NCI-H2081 (cell line): ENCODE results near the gene PARD3B.
A peak's percentile ranks its signal among the peaks of the same experiment; 100 is the strongest.

Experiments used
- DNase-seq, 2 experiments: peaks; one replicate each; lab custom pipeline; 2025; lab: John Stamatoyannopoulos, UW

Gene PARD3B

DNA sequence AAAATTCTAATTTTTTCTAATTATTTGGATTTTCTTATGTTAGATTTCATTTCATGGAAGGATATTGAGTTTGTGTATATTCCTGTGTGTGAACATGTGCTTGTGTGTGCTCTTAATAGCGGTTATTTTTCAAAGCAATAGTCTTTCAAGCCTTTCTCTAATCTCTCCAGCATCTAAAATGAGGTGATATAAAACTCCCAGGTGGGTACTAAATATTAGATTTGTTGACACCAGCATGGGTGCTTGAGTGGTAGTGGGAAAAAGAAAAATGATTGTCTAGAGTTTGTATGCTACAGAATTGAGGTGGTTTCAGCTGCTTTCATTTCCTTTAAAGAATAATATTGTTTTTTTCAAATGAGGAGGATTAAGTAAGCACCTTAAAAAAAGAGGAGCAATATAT is 296.8 kb downstream of the PARD3B start:
- DNase-seq: no peak

- DNase-seq: no peak
Measured at GRCh38 chr2:204842661-204843485, 297.6 kb downstream of the PARD3B start.

- DNase-seq: no peak
Measured at GRCh38 chr2:204846471-204846870, 301.2 kb downstream of the PARD3B start.

- DNase-seq: no peak
Measured at GRCh38 chr2:204849892-204850291, 304.6 kb downstream of the PARD3B start.

- DNase-seq: no peak
Measured at GRCh38 chr2:204850581-204850980, 305.3 kb downstream of the PARD3B start.

DNA sequence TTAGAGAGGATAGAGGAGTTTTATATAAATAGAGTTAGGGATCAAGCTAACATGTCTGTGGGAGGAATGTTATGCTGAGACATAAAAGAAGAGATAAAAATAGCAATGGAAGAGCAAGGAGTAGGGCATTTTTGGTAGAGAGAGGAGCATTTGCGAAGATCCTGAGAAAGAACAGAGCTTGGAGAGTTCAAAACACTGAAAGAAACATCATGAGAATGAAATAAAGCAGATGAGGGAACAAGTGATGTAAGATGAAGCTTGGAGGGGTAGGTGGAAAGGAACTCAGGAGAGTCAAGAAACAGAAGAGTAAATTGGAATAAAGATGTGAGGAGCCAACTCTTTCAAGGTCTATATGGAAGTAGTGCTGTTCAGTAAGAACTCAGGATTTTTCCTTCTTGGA is 308.6 kb downstream of the PARD3B start:
- no peak for DNase-seq

- no peak for DNase-seq
Measured at GRCh38 chr2:204860274-204860673, 315.0 kb downstream of the PARD3B start.

DNA sequence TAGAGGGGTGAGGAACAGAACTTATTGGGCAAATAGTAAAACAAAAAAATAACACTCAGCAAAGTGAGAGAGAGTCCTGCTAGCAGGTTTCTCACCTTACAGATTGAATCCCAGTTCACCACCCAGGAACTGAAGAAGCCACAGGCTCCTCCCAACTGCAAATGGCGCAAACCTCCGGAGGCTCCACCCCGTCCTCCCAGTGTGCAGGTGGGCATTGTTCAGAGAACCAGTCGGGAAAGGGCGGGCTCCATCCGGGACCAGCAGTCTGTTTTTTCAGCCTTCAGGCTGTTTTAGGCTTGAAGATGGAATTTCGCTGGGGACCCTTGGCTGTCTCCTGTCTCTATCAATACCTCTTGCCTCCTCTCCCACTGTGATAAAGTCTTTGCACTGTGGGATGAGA is 317.5 kb downstream of the PARD3B start:
- DNase-seq: no peak

- no peak for DNase-seq
Measured at GRCh38 chr2:204863336-204863735, 318.1 kb downstream of the PARD3B start.

DNA sequence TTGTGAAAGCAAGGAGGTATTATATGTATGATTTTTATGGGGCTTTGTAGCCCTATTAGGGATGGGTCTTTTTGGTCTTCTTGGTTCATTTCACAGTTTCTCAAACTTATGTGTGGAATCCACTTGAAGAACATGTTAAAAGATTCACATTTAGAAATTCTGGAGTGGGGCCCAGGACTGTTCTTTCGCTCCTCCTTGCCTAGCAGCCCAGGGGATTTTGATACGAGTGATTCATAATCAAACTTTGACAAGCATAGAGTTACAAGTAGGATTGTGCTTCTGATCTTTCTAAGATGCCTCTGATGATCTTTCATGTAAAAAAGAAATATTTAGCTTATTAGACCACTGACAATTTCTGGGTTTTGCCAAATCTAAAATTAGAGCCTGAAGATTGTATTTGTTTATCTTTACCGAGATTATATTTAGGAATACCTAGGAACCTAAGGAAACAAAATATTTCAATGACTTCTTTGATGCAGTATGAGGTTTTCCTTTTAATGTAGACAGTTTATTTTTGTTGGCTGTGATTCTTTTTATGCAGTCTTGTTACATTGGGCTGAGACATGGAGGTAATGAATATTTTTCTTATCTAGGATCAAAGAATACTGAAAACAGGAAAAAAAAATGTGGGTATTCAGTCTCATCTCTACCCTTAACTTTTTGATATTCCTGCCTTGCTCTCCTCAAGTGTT is 324.0 kb downstream of the PARD3B start:
- DNase-seq: no peak

DNA sequence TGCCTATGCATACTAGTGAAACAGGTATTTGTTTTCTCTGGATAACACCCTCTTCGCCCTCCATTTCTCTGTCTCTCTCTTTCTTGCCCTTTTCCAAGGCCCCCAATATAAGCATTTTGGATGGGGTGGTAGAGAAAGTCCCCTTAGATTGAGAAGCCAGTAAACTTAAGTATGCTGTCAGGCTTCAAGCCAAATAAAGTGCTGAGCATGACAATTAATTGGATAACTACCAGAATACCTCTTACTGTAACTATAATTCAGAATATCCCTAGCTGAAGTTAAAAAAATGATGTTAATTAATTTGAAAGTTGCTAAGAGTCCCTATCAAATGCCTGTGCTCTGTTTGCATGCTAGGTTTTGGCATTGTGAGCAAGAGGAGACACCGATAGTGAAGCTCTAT is 324.8 kb downstream of the PARD3B start:
- no peak for DNase-seq

GRCh38 chr2:204871231-204871953 is 326.1 kb downstream of the PARD3B start:
- DNase-seq: peak; percentile 26 to 47

GRCh38 chr2:204876311-204876710 is 331.0 kb downstream of the PARD3B start:
- DNase-seq: no peak

DNA sequence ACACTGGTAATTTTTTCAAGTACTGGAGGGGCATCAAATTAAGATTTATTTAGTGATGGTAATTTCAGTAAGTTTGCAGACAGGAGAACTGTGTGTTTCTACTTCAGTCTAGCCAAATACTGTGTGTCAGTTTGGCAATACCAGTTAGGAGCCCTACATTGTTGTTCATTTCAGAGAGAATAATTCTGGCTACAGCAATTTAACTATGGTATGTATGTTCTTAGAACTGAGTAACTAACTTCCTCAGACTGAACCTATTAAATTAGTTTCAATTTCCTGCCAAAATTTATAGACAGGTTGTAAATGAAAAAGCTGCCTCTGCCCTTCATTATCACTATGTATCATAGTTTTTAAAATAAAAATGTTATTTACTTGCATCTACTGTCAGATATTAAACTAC is 332.4 kb downstream of the PARD3B start:
- DNase-seq: no peak

GRCh38 chr2:204880928-204881327 is 335.7 kb downstream of the PARD3B start:
- no peak for DNase-seq

- DNase-seq: no peak
Measured at GRCh38 chr2:204881655-204882054, 336.4 kb downstream of the PARD3B start.

- no peak for DNase-seq
Measured at GRCh38 chr2:204885747-204886146, 340.5 kb downstream of the PARD3B start.

DNA sequence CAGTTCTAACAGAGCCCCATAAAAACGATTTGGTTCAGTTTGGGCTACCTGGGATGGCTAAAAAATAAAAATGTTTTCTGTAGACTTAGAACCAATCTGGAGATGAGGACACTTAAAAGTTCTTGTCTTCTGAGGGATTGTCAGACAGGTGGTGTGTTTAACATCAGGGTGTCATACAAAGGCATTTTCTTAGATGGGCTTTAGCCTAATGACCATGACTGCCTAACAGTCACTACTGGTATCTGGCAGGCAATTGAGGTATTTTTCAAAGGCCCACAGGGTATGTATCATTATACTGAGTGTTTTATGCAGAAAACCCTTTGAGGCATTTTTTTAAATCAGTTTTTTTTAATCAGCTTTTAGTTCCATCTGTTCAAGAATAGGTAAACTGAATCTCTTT is 341.4 kb downstream of the PARD3B start:
- no peak for DNase-seq

GRCh38 chr2:204888222-204888621 is 342.9 kb downstream of the PARD3B start:
- DNase-seq: no peak

GRCh38 chr2:204890680-204891079 is 345.4 kb downstream of the PARD3B start:
- no peak for DNase-seq

- no peak for DNase-seq
Measured at GRCh38 chr2:204891739-204892138, 346.5 kb downstream of the PARD3B start.

GRCh38 chr2:204892506-204893255 is 347.4 kb downstream of the PARD3B start:
- no peak for DNase-seq
